GM18519 (cell line): ENCODE data around the gene OR13F1.
"Not testable (repeated sequence)": the region's sequence is repeated elsewhere in the genome, so short reads cannot be mapped to it uniquely, and the experiment has no call there.

Source experiments
- ATAC-seq: cut with Tn5 transposase; IDR thresholded peaks from one replicate; pipeline ENCODE4 v1.9.1; 2021; ENCODE audit warnings: mild to moderate bottlenecking, moderate library complexity; ENCODE audit not compliant: unreplicated experiment, low FRiP score

Gene OR13F1

GRCh38 chr9:104503963-104504362 lies at the start of gene OR13F1:
OR13F1 (plus strand) TSS chr9:104504263; CDS start chr9:104504263, 0 bp downstream.
- no peak for ATAC-seq

- no peak for ATAC-seq
Measured at GRCh38 chr9:104456831-104457230, 47.2 kb upstream of the OR13F1 start.

GRCh38 chr9:104463864-104464263 lies 40.2 kb upstream of the OR13F1 start:
- ATAC-seq: no peak

- ATAC-seq: no peak
Measured at GRCh38 chr9:104468261-104468660, 35.8 kb upstream of the OR13F1 start.

GRCh38 chr9:104482921-104483570 lies 21.0 kb upstream of the OR13F1 start:
- no peak for ATAC-seq

- no peak for ATAC-seq
Measured at GRCh38 chr9:104485014-104485413, 19.0 kb upstream of the OR13F1 start.

GRCh38 chr9:104494808-104495207 lies 9.3 kb upstream of the OR13F1 start:
- no peak for ATAC-seq

- ATAC-seq: no peak
Measured at GRCh38 chr9:104503440-104503839, 623 bp upstream of the OR13F1 start.

- no peak for ATAC-seq
Measured at GRCh38 chr9:104506565-104506964, 2.5 kb downstream of the OR13F1 start.

GRCh38 chr9:104514901-104515300 lies 10.8 kb downstream of the OR13F1 start:
- no peak for ATAC-seq

GRCh38 chr9:104520241-104520640 lies 16.2 kb downstream of the OR13F1 start:
- not testable (repeated sequence) for ATAC-seq

- no peak for ATAC-seq
Measured at GRCh38 chr9:104527109-104527508, 23.0 kb downstream of the OR13F1 start, which contains the start of gene OR13C4. OR13C4 (minus strand) TSS chr9:104527209; CDS start chr9:104527209, 0 bp downstream.

GRCh38 chr9:104536756-104537155 lies 32.7 kb downstream of the OR13F1 start, which contains the start of gene OR13C3:
OR13C3 (minus strand) TSS chr9:104536856; CDS start chr9:104536723, 133 bp downstream.
- no peak for ATAC-seq

- ATAC-seq: no peak
Measured at GRCh38 chr9:104539275-104539674, 35.2 kb downstream of the OR13F1 start.

- no peak for ATAC-seq
Measured at GRCh38 chr9:104544644-104545043, 40.6 kb downstream of the OR13F1 start.

- no peak for ATAC-seq
Measured at GRCh38 chr9:104553261-104553660, 49.2 kb downstream of the OR13F1 start.
